GM13977 (cell line): Measurements from ENCODE around the gene LAPTM5.

Experiments
- DNase-seq: peaks from one replicate; pipeline ENCODE4 v3.0.0; 2012; ENCODE audit warnings: low spot score
- CTCF ChIP-seq: IDR thresholded peaks from 2 replicates; pipeline ENCODE4 v1.5.1; 2012; ENCODE audit warnings: mild to moderate bottlenecking, control low read depth; ENCODE audit not compliant: insufficient read depth; ENCODE audit errors: extremely low read depth, missing control alignments
- in situ Hi-C: fragments of 300-500 bp; cut with MboI; formaldehyde crosslinking; loops from one replicate; pipeline ENCODE4 v1.12.0; 2022; ENCODE audit warnings: low sequenced_read_pairs, low pct_unique_long_range_greater_than_20kb, mixed read lengths, inconsistent platforms; ENCODE audit not compliant: unreplicated experiment

Gene LAPTM5

GRCh38 chr1:30702823-30703222 is 54.8 kb downstream of the LAPTM5 start:
- in situ Hi-C loops, result no loop called here
- DNase-seq, result no peak
- no peak for TF ChIP-seq CTCF

GRCh38 chr1:30701258-30701633 is 56.3 kb downstream of the LAPTM5 start:
- DNase-seq, result no peak
- in situ Hi-C loops, result no loop called here
- no peak for TF ChIP-seq CTCF

- in situ Hi-C loops, result no loop called here
- no peak for DNase-seq
- no peak for TF ChIP-seq CTCF
Observed at GRCh38 chr1:30700528-30701257, 56.9 kb downstream of the LAPTM5 start.

GRCh38 chr1:30699762-30700161 is 57.8 kb downstream of the LAPTM5 start:
- in situ Hi-C loops, result no loop called here
- no peak for TF ChIP-seq CTCF

GRCh38 chr1:30698401-30698981 is 59.1 kb downstream of the LAPTM5 start:
- TF ChIP-seq CTCF, result no peak
- DNase-seq, result no peak
- in situ Hi-C loops, result no loop called here

More at GRCh38 chr1:30699762-30700161, 57.8 kb downstream of the LAPTM5 start:
- DNase-seq, result no peak

GRCh38 chr1:30697571-30698376 is 59.8 kb downstream of the LAPTM5 start:
- in situ Hi-C loops, result no loop called here
- peak; percentile 76 for DNase-seq
- peak; percentile 23 for TF ChIP-seq CTCF
